Stimulated activated CD4-positive, alpha-beta T cell treated with anti-CD3 and anti-CD28 coated beads, TNF-alpha, amount 100 ng/mL, for 24 hours (primary cell): ENCODE results near the gene ZNF664.

ENCODE experiments used
- DNase-seq, 3 experiments: peaks; one replicate each; pipeline ENCODE4 v3.0.0-alpha.2; 2020; ENCODE audit warnings: low read depth in 3 of 3

The ZNF664 gene

GRCh38 chr12:123989753-123990152 lies 16.7 kb downstream of the ZNF664 start:
- no peak for DNase-seq

- DNase-seq = no peak
Measured at GRCh38 chr12:123990511-123990910, 17.5 kb downstream of the ZNF664 start.

DNA sequence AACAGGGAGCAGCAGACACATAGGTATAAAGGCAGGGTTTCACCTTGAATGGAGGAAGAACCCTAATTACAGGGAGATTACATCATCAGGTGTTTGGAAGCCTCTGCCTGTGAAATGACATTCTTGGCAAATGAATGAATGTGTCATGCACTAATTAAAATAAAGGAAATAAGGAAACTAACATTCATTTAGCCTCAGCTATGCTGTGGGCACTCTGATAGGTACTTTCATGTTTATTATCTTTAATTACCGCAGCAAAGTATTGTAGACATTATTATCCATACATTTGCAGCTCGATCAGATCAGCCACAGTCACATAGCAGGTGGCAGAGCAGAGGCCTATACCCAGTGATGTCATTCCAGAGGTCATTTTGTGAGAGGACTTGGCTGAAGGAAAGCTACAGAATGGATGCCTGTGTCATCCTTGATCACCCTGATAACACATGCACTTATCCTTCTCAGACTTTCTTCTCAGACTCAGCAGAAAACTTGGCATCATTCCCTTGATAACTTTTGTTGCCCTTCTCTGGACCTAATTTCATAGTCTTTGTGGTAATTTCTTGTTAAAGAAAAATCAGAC lies 18.4 kb downstream of the ZNF664 start:
- DNase-seq = no peak

GRCh38 chr12:123992118-123992825 lies 19.3 kb downstream of the ZNF664 start:
- no peak for DNase-seq

DNA sequence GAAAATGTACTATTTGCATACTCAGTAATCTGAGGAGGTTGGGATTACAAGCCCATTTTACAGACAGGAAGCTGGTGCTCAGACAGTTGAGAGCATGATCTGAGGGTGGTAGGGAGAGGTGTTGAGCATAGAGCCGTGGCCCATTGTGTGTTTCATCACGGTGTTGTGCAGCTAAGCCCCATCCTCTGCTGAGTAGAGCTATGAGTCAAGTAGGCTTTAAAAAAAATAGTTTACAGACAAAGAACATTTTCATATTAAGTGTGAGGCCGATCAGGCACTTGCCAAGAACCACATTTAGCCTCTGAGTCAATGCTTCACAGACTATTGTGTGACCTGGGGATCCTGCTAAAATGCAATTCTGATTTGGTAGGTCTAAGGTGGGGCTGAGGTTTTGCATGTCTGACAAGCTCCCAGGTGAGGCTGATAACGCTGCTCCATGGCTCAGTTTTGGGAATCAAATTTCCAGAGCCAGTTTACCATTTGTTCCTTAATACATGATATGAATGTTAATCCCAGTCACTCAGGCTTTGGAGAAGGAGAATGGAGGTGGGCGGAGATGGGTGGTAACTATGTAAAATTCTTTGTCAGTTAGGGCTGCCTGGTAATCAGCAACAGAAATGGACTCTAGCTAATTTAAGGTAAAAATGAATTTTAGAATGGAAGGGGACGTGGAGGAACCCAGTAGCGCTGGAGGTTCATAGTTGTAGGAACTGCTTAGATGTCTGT lies 22.2 kb downstream of the ZNF664 start:
- no peak for DNase-seq

GRCh38 chr12:123996581-123996980 lies 23.6 kb downstream of the ZNF664 start:
- DNase-seq = no peak

DNA sequence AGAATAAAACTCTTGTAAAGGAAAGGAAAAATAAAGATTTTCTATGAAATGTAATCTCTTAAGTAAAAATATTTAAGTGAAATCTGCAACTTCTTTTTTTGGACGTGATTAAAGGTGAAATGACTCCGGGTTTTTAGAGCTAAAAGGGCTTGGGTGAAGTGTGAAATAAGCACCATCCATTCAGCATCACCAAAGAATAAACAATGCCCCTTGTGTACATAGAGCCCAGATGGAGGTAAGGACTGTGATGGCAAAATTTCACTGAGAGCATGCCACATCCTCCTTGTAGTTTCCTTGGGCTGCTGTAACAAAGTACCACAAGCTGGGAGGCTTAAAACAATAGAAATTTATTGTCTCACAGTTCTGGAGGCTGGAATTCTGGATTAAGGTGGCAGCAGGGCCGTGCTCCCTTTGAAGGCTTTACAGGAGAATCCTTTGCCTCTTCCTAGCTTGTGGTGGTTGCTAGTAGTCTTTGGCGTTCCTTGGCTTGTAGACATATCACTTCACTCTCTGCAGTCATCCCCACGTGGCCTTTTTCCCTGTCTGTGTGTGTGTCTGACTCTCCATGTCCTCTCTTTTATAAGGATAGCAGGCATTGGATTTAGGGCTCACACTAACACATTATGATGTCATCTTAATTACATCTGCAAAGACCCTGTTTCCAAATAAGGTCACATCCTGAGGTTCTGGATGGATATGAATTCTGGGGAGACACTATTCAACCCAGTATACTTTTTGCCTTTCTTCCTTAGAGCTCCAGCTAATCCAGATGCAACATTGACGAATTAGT lies 24.2 kb downstream of the ZNF664 start:
- no peak for DNase-seq

GRCh38 chr12:123997908-123998307 lies 24.9 kb downstream of the ZNF664 start:
- DNase-seq = no peak

DNA sequence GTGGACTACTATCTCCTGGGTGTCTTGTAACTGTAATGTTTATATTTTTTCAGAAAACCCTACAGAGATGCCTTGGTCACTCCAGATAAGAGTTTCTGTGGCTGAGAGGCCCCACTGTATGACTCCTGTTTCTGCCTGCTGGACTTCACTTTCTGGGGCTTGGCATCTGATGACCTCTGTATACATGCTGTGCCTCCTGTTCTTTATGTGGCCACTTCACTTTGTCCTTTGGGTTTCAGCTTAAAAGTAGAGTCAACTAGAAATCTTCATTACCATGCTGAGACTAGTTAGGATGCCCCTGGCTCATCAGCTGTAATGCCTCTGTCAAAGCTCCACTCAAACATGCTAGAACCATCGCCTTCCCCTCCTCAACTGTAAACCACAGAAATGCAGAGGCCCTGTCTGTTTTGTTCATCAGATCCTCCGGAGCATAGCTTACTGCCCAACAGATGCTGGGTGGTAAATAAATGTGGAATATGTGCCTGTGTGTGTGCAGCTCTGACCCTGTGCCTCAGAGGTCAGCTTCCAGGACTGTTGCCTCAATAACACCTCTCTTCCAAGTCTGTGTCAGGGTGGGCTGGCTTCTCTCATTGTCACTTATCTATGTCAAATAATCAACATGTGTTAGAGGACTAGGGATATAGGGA lies 25.5 kb downstream of the ZNF664 start:
- no peak for DNase-seq

GRCh38 chr12:123998991-123999359 lies 26.0 kb downstream of the ZNF664 start:
- no peak for DNase-seq

DNA sequence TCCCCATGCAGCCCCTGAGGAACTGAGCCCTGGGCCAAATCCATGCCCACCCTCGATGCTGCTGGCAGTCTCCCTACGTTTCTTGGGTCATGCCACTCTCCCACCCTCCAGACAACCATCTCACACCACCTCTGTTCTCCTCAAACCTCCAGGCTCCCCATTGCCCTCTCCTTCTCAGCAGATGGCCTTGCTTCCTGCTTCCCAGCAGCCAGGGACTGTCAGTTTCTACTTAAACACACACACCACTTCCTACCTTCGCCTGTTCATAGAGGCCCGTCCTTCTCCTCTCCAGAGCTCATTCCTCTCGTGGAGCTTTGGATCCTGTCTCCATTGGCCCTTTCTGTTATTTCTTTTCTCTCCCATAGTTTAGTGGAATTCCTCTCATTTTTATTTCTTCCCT lies 27.1 kb downstream of the ZNF664 start:
- no peak for DNase-seq

DNA sequence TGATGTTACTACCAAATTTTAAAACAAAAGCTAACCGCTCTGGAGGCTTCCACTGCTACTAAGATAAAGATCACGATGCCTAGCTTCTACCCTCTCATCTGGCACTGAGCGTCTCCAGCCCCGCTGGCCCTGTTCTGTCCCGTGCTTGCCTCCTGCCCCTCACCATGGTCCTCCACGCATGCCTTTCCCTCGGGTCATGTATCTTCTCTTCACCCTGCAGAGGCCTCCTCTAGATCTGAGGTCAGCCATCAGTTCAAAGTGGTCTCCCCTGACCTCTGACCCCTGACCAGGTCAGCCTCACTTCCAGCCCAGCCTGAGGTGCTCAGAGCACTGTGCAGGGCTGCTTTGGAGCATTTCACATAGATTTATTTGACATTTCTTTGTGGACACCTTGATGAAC lies 28.3 kb downstream of the ZNF664 start:
- no peak for DNase-seq

DNA sequence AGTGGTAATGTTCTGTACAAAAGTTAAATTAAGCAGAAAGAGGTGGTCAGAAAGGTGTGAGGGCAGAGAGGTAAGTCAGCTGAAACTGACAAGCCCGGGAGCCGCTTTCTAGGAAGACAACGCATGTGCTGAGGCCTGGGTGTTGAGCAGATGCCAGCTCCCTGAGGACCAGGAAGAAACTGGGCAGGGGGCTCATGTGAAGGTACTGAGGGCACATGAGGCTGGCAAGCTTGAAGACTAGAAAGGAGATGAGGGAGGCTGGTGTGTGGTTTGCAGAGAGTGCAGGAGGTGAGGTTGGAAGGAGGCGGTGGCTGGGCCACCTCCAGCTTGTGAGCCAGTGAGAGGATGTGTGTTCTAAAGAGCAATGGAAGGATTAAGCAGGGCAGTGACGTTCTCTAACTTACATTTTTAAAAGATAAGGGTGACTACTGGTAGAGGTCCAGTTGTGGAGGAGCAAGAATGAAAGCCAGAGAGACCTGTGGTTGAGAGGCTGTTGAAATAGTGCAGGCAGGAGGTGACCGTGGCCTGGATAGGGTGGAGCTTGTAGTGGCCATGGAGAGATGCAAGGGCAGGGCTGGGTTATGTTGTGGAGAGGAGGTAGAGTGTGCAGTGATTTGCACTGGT lies 29.1 kb downstream of the ZNF664 start:
- no peak for DNase-seq

DNA sequence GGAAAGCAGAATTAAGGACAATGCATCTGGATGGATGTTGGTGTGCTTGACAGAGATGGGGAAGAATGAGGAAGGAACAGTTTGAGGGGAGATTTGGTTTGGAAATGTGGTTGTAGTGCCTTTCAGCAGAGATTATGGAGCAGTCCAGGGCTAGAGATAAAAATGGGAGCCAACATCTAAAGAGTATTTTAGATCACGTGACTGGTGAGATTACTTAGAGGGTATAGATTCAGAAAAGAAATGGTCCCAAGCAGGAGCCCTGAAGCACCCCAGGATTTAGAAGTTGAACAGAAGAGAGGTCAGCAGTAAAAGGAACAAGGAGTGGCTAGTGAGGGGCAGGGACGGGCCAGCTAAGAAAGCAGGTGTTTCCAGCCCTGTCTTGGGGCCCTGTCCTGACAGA lies 29.6 kb downstream of the ZNF664 start:
- DNase-seq = no peak

DNA sequence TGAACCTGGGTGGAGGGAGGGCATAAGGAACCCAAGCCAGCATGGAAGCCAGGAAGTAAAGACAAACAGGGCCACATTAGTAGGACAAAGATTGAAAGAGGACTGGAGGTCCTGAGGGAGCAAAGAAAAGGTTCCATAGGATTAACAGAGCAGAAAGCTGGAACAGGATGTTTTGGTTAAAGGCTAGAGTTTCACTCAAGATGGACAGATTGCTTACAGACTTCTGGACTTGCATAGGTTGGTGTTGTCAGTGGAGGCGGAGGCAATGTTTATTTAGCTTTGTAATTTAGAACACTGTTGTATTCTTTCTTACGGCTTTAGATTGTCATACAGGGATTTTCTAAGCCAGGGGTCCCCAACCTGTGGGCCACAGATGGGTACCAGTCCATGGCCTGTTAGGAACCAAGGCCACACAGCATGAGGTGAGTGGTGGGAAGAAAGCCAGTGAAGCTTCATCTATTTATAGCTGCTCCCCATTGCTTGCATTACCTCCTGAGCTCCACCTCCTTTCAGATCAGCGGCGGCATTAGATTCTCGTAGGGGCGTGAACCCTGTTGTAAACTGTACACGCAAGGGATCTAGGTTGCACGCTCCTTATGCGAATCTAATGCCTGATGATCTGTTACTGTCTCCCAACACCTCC lies 31.3 kb downstream of the ZNF664 start:
- no peak for DNase-seq

GRCh38 chr12:124006085-124006845 lies 33.2 kb downstream of the ZNF664 start:
- DNase-seq = no peak

DNA sequence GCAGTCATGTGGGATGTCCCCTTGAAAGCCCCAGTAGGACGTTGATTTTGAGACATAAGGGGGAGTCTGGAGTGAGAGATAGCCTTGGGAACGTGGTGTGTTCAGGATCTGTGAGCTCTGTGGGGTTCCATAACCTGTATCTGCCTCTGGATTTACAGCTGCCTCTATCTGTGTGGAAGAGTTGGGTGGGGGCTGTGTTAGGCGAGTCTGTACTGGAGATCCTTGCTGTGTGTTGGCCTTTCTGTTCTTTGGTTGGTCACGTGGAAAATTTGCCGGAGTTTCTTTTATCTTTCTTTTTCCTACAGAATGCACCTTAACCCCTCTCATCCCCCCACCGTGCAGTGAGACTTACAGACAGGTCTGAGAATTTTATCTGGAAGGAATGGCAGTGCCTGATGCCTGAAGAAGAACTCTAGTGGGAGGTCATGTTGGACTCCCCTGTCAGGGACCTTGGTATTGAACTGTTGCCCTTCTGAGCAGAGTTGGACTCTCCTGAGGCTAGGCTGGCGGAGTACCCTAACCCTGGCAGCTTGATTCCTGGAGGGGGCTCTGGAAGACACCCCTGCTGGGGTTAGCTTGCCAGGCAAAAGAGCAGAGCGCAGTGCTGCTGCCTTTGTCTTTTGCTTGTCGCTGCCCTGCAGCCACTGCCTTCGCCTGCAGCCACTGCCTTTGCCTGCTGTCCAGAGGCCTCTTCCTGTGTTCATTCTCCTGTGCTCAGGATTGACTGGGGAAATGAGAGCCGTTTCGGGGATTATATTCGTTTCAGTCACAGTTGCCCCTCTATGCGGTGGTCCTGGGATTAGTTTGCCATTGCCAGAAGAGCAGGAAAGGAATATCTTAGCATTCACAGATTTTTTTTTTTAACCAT lies 34.1 kb downstream of the ZNF664 start:
- no peak for DNase-seq

DNA sequence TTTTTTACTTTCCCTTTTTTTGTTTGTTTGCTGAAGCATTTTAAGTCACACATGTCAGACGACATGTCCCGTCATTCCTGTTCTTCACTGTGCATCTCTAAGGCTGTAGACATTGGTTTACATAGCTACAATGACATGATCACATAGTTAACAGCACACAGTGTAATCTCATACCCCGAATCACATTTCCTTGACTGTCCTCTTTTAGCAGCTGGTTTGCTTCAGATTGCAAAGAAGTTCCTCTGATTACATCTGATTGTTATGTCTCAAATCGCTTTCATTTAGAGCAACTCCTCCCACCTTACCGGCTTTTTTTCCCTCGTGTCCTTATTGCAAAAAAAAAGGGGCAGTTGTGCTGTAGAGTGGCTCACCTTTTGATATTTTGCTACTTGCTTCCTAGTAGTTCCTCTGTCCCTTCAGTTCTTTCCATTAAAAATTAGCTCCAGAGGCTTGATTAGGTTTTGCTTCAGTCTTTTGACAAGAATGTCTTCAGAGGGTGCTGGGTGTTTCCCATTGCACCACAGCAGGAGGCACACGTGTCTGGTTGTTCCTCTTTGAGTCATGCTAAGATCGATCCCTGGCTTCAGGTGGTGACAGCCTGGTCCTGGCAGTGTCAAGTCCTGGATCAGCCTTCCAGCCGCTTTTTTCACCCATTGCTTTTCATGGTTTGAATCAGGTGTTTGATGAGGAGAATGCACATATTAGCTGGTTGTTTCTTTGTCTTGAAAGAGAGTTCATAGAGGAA lies 35.0 kb downstream of the ZNF664 start:
- DNase-seq = no peak
